ENCODE results near the gene ADSS1. TPM values are rescaled to one million over a fixed set of nuclear protein-coding genes. Genes with fewer than 3 reads are reported as not detected.

ADSS1 gene
- total and polyA plus RNA-seq, 4 donors, result 5.3 to 9.3 (median 7.1) TPM

- no peak overlapping the region for H3K9ac ChIP-seq (ENCODE audit: insufficient read depth in 1 of 2, low read length in 2 of 2)
- H3K4me3 ChIP-seq, result no peak overlapping the region
- no peak for ATAC-seq (ENCODE audit: insufficient read depth, low FRiP score)
- H3K4me1 ChIP-seq (ENCODE audit: control insufficient read depth in 5 of 5, insufficient read depth in 5 of 5, low read length in 5 of 5), result peaks cover 0 to 14% (median 5%) of the 10 kb centered on the region in 5 donors
- H3K27ac ChIP-seq (ENCODE audit: low read depth in 1 of 2, low read length in 1 of 2), result no peak overlapping the region
- peaks cover 0 to 7% (median 2%) of the 10 kb centered on the region in 4 donors for H3K9me3 ChIP-seq (ENCODE audit: control insufficient read depth in 4 of 4, insufficient read depth in 3 of 4, low read length in 3 of 4)
- DNase-seq, result no peak
- TF ChIP-seq CTCF (IDR thresholded peaks at IDR 0.05; ENCODE audit: control extremely low read depth, extremely low read depth), result no peak
- peaks cover 8 to 53% (median 24%) of the 10 kb centered on the region in 4 donors for H3K36me3 ChIP-seq (ENCODE audit: control insufficient read depth in 4 of 4, insufficient read depth in 4 of 4, low read length in 4 of 4)
- no peaks in the 10 kb centered on the region for H3K27me3 ChIP-seq (ENCODE audit: control insufficient read depth in 3 of 3, insufficient read depth in 3 of 3, low read length in 2 of 3)
- WGBS, 2 donors, result 98 to 99% methylated on average over 4 of the region's 4 CpGs
Measured at GRCh38 chr14:104771374-104771773, 47.3 kb downstream of the ADSS1 start.

GRCh38 chr14:104771918-104772706 lies 48.1 kb downstream of the ADSS1 start:
- WGBS, 2 donors, result 87 to 89% methylated on average over 34 of the region's 34 CpGs
- no peak overlapping the region for H3K9ac ChIP-seq (ENCODE audit: insufficient read depth in 1 of 2, low read length in 2 of 2)
- ATAC-seq (ENCODE audit: insufficient read depth, low FRiP score) (no peak), DNase-seq (no peak)
- no peaks in the 10 kb centered on the region for H3K27me3 ChIP-seq (ENCODE audit: control insufficient read depth in 3 of 3, insufficient read depth in 3 of 3, low read length in 2 of 3)
- no peak for TF ChIP-seq CTCF (IDR thresholded peaks at IDR 0.05; ENCODE audit: control extremely low read depth, extremely low read depth)
- H3K9me3 ChIP-seq (ENCODE audit: control insufficient read depth in 4 of 4, insufficient read depth in 3 of 4, low read length in 3 of 4), result peaks cover 0 to 7% (median 0%) of the 10 kb centered on the region in 4 donors
- no peak overlapping the region for H3K27ac ChIP-seq (ENCODE audit: low read depth in 1 of 2, low read length in 1 of 2)
- H3K4me3 ChIP-seq, result no peak overlapping the region
- H3K36me3 ChIP-seq (ENCODE audit: control insufficient read depth in 4 of 4, insufficient read depth in 4 of 4, low read length in 4 of 4), result peaks cover 8 to 56% (median 25%) of the 10 kb centered on the region in 4 donors
- peaks cover 0 to 14% (median 5%) of the 10 kb centered on the region in 5 donors for H3K4me1 ChIP-seq (ENCODE audit: control insufficient read depth in 5 of 5, insufficient read depth in 5 of 5, low read length in 5 of 5)

- Histone ChIP-seq H3K9ac (ENCODE audit: insufficient read depth in 1 of 2, low read length in 2 of 2) (no peak overlapping the region), H3K36me3 (ENCODE audit: control insufficient read depth in 4 of 4, insufficient read depth in 4 of 4, low read length in 4 of 4) (peaks cover 8 to 62% (median 28%) of the 10 kb centered on the region in 4 donors), H3K9me3 (ENCODE audit: control insufficient read depth in 4 of 4, insufficient read depth in 3 of 4, low read length in 3 of 4) (peaks cover 0 to 7% (median 0%) of the 10 kb centered on the region in 4 donors), H3K27me3 (ENCODE audit: control insufficient read depth in 3 of 3, insufficient read depth in 3 of 3, low read length in 2 of 3) (no peaks in the 10 kb centered on the region), H3K27ac (ENCODE audit: low read depth in 1 of 2, low read length in 1 of 2) (no peak overlapping the region), H3K4me1 (ENCODE audit: control insufficient read depth in 5 of 5, insufficient read depth in 5 of 5, low read length in 5 of 5) (peaks cover 0 to 18% (median 5%) of the 10 kb centered on the region in 5 donors), H3K4me3 (no peak overlapping the region)
- DNase-seq (no peak), ATAC-seq (ENCODE audit: insufficient read depth, low FRiP score) (no peak)
- 94 to 97% methylated on average over 33 to 38 of the region's 38 CpGs for WGBS, 2 donors
- no peak for TF ChIP-seq CTCF (IDR thresholded peaks at IDR 0.05; ENCODE audit: control extremely low read depth, extremely low read depth)
Measured at GRCh38 chr14:104772707-104773504, 48.9 kb downstream of the ADSS1 start.

Measured in lung (tissue), 12 donors.